GM23248 (cell line): Measurements from ENCODE around the gene RBM28.

Experiments used
- EZH2 ChIP-seq: fragments of 200-600 bp; sonication (generic); IDR thresholded peaks from 2 replicates; pipeline ENCODE4 v1.6.1; 2018; ENCODE audit warnings: antibody characterized with exemption, mild to moderate bottlenecking; ENCODE audit not compliant: insufficient read depth, poor library complexity, severe bottlenecking
- EZH2phosphoT487 ChIP-seq: fragments of 200-600 bp; sonication (generic); IDR thresholded peaks from 2 replicates; pipeline ENCODE4 v1.6.1; 2018; ENCODE audit warnings: antibody characterized with exemption, moderate library complexity, mild to moderate bottlenecking, low read depth; ENCODE audit not compliant: insufficient read depth

DNA sequence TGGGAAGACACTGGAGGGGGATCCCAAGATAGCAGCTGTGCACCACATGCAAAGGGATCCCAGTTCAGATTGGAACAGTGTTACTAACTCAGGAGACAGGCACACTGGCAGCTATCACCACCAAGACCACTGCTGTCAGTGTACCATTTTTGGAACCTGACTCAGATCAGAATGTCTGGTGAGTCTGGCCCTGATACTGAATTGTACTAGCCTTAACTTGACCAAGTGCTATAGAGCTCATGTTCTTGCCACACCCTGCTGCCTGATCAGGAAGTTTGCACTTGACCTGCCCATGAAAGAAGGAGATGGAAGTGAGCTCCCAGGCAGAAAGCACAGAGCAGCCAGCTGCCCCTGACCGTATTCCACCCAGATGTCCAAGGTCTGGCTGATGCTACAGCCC is 22.6 kb upstream of the RBM28 start:
- TF ChIP-seq EZH2phosphoT487 (no peak), EZH2 (no peak)
